HG02571 (cell line): ENCODE results near the gene CAPN15.
"Not testable (repeated sequence)": the region's sequence is repeated elsewhere in the genome, so short reads cannot be mapped to it uniquely, and the experiment has no call there.

Experiments
- ATAC-seq: cut with Tn5 transposase; IDR thresholded peaks from one replicate; pipeline ENCODE4 v1.9.1; 2021; ENCODE audit warnings: mild to moderate bottlenecking, moderate library complexity; ENCODE audit not compliant: unreplicated experiment

The CAPN15 gene

DNA sequence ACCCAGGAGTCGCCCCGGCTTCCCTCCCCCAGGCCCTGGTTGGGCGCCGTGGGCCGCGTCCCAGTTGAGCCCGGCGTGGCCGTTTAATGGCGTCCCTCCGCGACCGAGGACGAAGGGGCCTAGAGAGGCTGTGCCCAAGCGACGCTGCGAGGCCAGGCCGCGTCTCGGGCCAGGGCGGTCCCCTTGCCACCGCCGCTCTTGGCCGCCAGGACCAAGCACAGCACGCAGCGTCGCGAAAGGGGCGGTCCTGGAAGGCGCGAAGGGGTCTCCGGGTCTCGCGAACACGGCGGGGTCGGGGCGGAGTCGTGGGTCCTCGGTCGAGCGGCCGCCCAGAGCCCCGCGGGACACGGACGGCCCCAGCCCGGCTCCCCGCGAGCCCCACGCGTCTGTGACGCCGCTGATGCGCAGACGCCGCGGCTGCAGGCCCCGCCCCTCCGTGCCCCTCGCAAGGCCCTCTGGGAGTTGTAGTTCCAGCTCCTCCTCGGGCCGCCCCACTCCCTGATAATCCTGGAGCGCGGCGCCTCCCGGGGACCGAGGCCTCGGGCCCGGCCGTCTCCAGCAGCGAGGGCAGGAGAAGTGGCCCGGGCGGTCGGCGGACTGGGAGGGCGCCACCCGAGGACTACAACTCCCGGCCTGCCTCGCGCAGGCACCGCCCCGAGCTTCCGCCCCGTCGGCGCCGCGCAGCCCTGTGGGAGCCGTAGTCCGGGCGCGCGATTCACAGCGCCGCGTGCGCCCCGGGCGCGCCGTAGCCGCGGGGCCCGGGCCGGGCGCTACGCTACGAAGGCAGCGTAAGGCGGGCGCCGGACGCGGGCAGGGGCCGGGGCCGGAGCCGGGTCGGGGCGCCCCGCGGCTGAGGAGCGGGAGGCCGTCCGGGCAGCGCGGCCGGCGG lies at the start of gene CAPN15:
CAPN15 (plus strand) TSS at position 698 of the 889 bp plus-strand sequence. CDS start 19,127 bp downstream, outside the sequence.
- peak; percentile 54 for ATAC-seq

DNA sequence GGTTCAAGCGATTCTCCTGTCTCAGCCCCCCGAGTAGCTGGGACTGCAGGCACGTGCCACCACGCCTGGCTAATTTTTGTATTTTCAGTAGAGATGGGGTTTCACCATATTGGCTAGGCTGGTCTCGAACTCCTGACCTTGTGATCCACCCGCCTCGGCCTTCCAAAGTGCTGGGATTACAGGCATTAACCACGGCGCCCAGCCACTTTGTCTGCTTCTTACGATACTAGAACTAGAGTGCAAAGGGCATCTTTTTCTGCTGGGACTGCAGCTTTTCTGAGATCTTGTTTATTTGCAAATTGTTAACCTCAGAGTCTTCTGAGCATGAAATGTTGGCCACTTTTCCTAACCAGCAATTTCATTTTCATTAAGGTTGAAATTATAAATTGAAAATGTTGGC lies 49.2 kb upstream of the CAPN15 start:
- ATAC-seq: not testable (repeated sequence)

DNA sequence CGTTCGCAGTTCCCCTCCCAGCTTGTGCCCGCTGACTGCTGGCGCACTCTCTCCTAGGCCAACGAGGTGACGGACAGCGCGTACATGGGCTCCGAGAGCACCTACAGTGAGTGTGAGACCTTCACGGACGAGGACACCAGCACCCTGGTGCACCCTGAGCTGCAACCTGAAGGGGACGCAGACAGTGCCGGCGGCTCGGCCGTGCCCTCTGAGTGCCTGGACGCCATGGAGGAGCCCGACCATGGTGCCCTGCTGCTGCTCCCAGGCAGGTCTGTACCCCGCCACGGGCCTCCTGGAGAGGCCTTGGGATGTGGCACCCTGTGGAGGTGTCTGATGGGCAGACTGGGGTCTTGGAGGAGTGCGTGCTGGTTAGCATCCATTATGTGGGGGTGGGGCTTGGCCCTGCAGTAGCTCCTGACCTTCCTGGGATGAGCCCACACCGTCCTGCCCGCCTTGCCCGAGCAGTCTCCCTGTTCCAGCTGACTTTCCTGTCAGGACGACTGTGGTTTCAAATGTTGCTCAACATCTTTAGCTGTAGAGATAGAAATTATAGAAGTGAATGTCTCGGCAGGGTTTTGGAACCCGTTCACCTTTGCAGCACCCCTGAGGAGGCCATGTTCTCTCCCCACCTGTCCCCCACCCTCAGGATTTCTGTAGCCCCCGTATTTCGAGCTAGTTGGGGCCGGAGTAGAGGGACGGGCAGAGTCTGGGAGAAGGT lies 44.9 kb upstream of the CAPN15 start:
- no peak for ATAC-seq

DNA sequence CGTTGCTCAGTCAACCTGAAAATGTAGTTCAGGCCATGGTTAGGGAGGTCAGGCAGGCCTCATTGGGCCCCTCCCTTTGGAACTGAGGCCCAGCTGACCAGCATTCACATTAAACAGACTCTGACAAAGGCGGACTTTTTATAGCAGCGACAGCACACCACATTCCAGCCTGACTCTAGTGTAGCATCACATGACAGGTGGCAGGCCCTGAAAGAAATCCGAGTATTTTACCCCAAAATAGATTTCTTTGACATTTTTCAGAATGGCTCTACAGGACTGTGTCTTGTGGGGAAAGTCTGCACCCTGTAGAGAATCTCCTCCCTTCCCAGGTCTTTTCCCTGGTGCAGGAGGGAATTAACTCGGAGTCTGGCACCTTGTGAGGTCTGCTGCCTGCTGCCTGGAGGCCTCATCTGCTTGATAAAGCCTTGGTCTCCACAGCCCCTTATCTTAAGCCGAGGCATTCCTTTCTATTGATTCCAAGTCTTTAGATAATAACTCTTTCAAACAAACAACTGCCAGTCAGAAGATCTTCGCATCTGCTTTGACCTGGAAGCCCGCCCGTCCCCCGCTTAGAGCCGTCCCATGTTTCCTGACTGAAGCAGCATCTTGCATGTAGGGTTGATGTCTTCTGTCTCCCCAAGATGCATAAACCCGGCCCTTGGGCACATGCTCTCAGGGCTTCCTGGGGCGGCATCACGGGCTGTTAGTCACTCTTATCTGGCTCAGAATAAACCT lies 44.0 kb upstream of the CAPN15 start:
- no peak for ATAC-seq

DNA sequence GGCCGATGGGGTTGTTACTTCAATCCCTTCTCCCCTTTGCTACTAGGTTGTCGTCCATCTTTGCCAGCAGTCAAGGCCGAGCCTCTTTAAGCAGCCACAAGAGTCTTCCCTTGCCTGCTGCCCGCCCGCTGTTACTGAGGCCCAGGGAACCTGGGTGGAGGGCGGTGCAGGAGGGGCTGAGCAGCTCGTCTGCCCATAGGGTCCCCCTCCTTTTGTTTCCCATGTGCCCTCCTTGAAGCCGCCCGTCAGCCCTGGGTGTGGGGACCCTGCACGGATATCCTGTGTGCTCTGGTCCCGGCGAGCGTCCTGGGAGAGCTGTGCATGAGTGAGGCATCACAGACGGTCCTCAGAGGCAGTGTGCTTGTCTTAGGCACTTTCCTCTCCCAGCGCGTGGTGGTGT lies 37.9 kb upstream of the CAPN15 start:
- no peak for ATAC-seq

DNA sequence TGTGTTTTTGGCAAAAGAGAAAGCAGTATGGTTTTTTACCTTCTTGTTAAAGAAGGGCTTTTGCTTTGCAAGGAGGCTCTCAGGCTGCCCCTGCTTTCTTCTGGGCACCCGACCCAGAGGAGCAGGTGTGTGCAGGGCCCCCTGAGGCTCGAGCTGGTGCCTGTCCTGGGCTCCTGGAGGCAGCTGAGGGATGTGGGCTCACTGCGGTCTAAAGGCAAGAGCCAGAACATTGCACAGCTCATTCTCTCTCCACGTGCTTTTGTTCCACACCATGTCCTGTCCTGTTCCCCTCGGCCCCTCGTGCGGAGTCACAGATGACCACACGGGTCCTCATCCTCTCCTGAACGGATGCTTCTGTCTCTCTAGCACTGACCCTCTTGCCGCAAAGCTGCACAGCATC lies 36.7 kb upstream of the CAPN15 start:
- ATAC-seq: no peak

DNA sequence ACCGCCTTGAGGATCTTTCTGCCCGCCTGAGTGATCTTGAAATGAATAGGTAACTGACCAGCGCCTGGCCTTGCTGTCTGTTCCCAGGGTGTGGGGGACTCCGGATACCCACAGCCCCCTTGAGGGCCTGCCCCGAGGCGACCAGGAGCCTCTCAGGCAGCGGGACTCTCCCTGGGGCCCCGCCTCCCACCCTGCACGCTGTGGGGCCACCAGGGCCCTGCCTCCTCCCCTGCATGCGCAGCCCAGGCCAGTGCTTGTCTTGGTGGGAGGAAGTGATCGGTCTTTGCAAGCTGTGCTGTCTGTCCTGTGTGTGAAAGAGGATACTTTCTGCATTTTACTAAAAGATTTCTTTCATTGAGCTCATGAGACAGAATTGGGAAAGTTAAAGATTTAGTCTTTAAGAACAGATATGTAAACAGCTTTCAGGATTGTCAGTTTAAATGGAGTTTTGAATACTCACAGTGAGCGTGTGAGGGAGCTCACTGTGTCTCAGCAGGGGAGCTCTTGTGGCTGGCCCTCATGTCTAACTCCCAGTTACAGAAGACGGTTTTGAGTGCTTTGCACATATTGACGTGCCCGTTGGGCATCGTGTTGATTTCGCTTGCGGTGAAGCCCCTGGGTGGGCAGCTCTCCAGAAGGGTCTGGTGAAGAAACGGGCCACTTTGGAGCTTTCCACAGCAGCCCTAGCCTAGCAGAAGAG lies 36.1 kb upstream of the CAPN15 start:
- ATAC-seq: no peak

DNA sequence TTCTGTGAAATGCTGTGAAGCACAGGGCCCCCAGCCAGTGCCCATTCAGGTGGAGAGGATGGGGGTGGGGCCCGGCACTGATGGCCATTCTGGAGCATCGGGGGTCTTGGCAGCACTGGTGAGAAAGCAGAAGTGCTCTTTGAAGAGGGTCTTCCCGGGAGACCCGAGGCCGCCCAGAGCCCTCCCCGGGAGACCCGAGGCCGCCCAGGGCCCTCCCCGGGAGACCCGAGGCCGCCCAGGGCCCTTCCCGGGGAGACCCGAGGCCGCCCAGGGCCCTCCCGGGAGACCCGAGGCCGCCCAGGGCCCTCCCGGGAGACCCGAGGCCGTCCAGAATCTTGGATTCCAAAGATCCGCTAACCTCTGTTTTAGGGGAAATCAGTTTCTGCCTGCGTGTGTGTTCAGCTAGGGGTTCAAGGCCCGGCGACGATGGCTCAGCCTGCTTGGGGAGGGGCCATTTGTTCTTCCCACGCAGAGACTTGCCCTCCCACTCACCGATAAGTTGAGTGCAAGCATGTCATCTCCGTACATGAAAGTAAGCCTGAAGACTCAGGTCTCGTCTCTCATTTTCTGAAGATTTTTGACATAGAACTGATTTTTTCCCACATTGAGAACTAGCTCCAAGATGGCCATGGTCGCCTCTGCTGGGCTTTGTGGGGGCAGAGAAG lies 35.2 kb upstream of the CAPN15 start:
- no peak for ATAC-seq

DNA sequence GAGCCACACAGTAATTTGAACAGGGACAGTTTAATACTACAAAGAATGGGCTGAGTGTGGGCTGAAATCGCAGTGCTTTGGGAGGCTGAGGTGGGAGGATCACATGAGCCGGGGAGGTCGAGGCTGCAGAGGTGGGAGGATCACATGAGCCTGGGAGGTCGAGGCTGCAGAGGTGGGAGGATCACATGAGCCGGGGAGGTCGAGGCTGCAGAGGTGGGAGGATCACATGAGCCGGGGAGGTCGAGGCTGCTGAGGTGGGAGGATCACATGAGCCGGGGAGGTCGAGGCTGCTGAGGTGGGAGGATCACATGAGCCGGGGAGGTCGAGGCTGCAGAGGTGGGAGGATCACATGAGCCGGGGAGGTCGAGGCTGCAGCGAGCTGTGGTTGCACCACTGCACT lies 32.8 kb upstream of the CAPN15 start:
- ATAC-seq: not testable (repeated sequence)

DNA sequence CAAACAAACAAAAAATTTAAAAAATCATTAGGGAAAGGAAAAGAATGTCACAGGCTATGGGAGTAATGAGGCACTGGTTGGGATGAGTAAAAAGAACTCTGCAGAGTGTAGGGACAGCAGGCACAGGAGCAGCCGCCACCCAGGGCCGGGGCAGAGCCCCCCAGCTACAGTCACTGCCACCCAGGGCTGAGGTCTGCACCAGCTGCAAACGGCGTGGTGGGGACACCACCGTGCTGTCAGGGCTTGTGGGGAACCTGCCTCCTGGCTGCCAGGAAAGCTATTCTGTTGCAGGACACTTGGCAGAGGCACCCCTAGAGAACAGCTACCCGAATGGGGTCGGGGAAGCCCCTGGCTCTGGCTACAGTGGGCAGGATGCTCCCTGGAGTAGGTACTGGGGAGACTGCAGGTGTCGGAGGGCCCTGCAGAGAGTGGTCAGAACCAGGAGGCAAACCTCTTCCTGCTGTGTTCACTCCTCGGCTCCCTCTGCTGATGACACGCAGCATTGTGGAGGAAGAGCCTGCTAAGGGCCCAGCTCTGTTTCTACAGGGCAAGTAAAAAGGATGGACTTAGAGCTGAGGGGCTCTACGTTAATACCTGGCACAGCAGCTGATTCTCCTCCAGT lies 32.3 kb upstream of the CAPN15 start:
- ATAC-seq: no peak

DNA sequence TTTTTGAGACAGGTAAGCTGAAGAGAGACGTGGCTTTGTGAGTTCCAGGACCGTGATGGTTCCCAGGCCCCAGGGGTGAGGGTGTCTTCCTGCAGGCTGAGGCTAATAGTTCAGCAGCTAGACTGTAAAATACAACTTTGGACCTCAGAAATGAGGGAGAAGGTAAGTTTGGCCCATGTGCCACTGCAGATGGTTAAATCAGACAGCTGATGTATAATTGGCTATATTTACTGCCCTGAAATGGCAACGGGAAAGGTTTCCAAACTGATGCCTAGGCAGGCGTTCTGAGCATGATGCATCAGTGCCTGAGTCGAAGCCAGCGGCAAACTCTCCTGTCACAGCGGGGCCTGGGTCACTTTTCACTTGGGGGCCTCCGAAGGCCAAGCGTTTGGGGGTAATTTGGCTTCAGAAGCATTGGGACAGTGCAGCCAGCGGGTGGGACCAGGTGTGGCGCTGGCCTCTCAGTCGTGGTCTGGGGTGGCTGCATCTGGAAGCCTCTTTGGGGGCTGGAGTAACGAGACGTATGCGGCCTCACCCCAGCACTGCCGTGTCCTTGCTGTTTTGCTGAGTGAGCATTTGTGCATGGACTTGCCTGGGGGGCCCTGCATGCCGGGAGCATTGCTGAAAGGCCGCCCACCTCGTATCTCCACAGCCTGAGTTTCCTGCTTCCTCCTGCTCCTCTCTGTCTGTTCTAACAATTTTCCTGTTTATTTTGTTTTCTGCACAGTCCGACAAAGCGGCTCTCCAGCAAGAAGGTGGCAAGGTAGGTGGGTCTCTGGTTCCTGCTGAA lies 31.2 kb upstream of the CAPN15 start:
- no peak for ATAC-seq

DNA sequence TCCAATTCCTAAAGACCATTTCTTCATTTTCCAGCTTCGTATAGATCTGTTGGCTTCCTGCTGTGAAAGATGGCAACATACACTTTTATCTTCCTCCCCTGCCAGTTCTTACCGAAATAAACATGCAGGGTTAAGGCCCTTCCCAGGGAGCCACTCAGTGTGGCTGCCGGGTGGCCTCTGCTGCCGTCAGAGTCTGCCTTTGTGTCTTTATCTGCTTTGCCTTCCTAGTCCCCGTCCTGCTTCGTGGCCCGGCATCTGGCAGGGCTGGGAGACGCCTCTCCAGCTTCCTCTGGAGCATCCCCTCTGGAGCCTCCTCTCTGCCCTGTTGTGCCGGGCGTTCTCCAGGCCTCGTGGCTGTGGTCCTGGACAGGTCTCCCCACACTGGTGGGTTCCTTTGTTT lies 30.3 kb upstream of the CAPN15 start:
- no peak for ATAC-seq

DNA sequence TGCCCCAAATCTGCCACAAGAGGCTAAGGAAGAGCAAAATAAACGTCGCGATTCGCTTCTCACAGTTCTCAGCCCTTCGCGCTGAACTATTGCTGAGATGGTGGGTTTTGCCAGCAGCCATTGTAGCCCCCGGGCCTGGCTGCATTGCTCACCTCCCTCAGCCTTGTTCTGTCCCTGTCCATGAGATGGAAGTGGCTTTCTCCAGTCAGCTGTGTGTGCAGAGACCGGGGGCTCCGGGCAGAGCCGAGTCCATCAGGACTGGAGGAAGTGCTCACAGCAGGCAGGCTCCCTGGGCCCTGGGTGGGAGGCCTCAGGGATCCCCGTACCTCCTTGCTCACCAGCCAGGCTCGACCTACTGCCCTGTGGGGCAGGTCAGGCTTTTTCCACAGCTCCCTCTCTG lies 27.6 kb upstream of the CAPN15 start:
- no peak for ATAC-seq

DNA sequence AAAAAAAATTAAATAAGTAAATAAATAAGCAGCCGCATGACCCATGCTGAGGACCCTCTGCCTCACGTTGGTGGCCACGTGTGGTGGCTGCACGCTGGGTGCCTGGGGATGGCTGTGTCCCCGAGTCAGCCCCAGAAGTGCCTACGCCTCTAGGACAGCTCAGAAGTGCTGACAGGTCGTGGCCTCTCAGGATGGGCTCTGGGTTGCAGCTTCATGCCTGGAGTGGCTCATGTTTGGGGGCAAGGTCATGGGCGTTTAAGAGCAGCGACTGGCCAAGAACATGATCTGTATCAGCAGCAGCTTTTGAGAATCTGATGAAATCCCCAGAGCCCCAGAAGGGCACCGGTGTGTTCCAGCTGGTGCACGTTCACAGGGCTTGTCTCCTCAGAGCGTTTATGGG lies 26.8 kb upstream of the CAPN15 start:
- ATAC-seq: no peak

DNA sequence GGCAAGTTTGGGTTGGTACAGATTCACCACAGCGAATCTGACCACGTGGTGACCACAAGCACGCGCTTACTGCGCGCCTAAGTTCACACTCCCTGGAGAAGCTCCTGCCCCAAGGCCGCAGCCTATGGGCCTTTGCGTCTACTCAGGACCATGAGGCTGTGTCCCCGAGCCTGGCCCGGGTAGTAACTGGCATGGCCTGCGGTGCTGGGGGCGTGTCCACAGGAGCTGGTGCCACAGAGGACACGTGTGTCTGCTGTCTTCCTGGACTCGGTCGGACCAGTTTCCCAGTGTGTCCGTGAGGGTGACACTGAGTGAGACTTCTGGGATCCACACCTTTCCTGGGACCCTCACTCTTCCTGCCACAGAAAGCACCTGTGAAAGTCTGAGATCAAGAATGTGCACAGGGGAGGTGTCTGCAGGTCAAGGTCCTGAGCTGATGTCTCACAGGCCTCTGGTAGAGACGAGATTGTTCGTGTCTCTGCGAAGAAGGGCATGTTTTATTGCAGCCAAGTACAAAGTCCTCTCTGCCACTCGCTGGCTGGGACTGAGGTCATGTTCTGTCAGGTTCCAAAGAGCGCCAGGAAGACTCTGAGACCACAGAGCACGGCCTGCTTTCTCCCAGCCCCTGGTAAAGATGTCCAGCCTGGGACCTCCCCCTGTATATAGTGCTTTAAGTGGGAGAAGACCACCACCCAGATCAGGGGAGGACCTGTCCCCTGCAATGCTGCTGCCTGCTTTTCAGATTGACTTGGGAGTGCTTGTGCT lies 25.2 kb upstream of the CAPN15 start:
- ATAC-seq: no peak

DNA sequence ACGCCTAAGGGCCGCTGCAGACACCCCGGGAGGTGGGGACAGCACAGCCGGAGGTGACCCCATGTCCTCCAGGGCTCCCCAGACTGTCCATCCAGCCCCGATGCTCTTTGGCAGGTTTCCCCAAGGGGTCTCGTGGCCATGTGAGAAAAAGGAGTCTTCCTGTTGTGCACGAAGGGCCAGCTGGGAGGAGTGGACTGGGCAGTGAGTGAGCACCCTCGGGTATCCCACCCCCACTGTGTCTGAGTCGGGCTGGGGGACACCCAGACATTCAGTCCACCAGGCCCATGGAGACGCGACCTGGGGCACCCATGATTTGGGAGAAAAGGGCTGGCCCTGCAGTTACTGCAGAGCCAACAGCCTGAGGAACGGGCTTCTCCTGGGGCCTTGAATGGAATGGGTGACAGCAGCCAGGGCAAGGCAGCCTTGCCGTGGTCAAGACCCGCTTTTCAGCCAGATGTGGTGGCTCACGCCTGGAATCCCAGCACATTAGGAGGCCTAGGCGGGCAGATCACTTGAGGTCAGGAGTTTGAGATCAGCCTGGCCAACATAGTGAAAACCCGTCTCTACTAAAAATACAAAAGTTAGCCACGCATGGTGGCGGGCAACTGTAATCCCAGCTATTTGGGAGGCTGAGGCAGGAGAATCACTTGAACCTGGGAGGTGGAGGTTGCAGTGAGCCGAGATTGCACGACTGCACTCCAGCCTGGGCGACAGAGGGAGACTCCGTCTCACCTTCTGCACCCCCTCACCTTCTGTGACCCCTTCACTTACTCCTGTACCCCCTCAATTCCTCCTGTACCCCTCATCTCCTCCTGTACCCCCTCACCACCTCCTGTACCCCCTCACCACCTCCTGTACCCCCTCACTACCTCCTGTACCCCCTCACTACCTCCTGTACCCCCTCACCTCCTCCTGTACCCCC lies 24.1 kb upstream of the CAPN15 start:
- no peak for ATAC-seq

DNA sequence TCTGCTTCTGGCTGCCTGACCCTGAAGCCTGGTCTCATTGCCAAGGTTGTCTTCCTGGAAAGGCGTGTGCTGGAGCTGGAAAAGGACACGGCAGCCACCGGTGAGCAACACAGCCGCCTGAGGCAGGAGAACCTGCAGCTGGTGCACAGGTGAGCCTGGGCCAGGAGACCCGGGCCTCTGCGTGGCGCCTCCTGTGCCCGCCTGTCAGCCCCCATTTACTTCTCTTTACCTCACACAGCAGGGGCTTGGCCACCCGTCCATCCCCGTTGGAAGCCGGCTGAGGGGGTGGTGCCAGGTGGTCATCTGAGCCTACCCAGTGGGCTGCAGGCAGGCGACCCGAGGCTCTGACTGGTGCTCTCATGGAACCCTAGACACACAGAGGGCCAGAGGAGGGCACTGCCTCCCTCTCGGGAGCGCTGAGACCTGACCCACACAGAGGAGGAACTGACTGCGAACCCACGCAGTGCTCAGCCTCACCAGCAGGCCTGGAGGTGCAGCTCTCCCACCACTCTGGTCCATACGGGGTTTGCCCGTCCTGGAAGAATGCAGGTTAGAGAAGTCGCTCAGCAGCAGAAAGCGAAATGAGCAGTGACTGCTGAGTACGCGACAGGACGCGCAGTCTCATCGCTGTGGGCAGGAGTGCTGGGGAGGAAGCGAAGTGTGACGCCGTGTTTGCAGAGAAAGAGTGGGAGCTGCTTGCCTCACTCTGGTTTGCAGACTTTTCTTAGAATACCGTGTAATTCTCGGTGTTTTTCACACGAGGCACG lies 21.9 kb upstream of the CAPN15 start:
- no peak for ATAC-seq
